Stimulated activated CD8-positive, alpha-beta memory T cell treated with anti-CD3 and anti-CD28 coated beads, Interleukin-15, amount 100 ng/mL, for 48 hours (primary cell): ENCODE results near the gene EFEMP1.

Source experiments
- DNase-seq, 2 donors: peaks; one replicate each; pipeline ENCODE4 v3.0.0-alpha.2; 2020; ENCODE audit warnings: low read depth in 2 of 2

EFEMP1 gene

GRCh38 chr2:55934337-55934736 lies 10.8 kb upstream of the EFEMP1 start:
- no peak for DNase-seq

GRCh38 chr2:55932843-55933242 lies 9.3 kb upstream of the EFEMP1 start:
- DNase-seq = no peak

GRCh38 chr2:55931281-55931680 lies 7.7 kb upstream of the EFEMP1 start:
- no peak for DNase-seq

GRCh38 chr2:55929476-55929875 lies 5.9 kb upstream of the EFEMP1 start:
- DNase-seq = no peak

DNA sequence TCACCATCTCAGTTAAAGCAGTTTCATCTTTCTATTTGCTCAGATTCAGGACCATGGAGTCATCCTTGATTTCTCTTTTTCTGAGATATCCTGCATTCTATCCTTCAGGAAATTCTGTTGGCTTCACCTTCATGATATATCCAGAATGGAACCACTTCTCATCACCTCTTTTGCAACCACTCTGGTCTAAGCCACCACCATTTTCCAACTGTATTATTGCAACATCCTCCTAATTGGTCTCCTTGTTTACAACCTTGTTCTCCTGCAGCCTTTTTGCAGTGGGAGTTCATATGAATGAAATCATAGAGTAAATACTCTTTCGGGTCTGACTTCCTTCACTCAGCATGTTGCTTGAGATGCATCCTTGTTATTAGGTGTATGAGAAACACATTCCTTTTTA lies 3.4 kb upstream of the EFEMP1 start:
- DNase-seq = no peak

DNA sequence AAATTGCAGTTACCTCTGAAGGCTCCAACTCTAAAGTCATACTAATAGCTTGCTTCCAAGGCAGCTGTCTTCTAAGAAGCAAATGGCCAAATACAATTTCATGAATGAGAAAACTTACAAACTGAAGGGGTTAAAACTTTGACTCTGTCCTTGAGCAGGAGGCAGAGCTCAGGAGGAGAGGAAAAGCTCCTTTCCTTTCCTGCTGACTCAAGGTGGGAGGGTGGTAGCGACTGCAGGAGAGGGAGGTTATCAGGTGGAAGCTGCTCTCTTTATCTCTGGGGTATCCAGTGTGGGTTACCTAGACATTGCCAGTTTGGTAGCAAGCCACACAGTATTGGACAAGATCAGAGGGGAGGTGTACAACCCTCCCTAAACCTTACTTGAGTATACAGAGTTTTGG lies 2.7 kb upstream of the EFEMP1 start:
- DNase-seq = no peak

DNA sequence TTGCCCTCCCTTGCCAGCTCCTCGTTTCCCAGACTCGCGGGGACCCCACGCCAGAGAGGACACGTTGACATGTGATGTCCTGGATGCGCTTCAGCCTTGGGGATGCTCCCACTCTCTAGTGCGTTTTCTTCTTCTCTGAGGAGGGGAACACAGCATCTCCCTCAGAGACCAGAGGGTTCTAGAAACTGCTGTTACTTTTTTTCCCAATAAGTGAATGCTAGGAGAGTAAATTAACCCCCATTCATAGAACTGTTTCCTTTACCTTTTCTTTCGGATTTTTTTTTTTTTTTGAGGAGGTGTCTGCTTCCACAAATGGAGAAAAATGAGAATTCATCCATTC lies 370 bp upstream of the EFEMP1 start:
- no peak for DNase-seq

- no peak for DNase-seq
Observed at GRCh38 chr2:55922291-55922907, 1.2 kb downstream of the EFEMP1 start.

DNA sequence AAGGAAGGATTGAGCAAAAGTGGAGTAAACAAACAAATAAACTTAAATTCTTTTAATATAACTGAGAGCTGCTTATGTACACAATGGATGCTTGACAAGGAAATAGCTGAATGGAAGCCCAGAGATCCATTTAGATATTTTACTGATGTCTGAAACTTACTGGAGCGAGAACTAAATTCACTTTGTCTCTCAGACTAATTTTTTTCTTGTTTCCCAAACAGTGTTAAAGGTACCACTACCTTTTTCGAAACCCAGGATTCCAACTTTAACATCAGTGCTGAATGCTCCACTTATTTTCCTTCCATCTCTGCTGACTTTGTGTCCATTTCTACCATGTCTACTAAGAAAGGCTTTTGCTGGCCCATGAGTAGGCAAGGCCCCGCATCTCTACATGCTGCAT lies 4.0 kb downstream of the EFEMP1 start:
- DNase-seq = no peak

- DNase-seq = no peak
Observed at GRCh38 chr2:55918856-55919255, 4.7 kb downstream of the EFEMP1 start.

DNA sequence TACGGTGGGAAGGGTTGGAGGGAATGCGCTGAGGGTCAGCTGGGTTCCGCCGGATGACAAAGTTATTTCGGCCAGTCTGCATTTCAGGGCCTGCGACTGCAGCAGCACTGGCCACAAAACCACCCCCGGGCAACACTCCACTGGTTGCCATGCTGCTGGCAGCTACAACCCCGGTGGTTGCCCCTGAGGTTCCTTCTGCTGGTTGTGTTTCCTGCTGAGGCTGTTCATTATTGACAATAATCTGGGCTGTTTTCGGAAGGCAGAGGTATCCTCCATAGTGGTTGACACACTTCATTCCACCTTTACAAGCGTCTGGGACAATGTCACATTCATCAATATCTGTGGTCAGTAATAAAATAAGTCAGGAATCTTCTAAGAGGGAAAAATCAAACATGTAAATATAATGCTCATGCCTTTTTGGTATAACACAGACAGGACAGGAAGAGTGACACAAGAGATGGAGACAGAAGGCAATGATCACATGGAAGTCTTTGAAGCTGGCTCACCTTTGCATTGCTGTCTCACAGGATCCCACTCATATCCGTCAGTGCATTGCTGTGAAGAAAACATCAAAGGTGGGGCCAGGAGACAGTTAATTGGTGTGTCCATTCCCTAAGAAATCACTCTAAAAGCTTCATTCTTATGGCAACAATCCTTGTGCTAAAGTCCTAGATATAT lies 5.7 kb downstream of the EFEMP1 start:
- DNase-seq = no peak

GRCh38 chr2:55917117-55917516 lies 6.5 kb downstream of the EFEMP1 start:
- DNase-seq = no peak

DNA sequence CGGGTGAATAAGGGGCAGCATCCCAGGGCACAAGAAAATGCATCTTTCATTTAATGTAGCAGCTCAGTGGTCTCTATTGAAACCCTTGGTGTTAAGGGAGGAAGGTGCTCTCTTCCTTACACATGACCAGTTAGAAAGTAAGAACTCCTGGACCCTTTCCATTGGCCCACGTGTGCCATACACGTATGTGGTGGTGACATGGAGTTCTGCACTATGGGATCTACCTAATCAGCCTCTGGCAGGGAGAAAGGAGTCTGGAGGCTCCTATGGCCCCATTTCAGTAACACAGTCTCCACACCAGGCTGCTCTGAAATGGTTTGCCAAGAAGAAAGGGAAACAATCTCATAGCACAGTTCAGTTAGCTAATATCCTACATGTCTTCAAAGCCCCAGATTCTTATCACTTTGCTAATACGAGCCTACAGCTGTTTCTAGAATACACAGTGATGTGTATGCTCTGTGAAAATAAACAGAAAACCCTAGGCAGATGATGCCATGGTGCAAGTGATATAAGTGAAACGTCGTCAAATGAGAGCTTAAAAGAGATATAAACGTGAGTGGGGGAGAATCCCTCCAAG lies 7.0 kb downstream of the EFEMP1 start:
- no peak for DNase-seq

DNA sequence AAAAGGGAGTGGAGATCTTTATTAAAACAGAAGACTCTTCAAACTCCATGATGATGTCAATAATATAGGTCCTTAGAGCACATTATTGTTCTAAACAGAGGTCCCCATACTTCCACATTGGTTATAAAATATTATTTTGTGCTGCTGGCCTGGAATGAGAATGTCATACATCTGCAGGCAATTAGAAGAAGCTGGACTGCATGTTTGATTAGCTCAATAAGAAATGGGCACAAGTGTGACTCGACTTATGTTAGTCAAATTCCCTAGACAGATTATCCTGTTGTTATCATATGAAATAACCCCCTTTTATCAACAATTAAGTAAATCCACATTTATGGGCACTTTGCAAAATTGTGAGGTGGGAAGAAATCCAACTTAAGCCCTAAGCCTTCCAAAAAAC lies 8.8 kb downstream of the EFEMP1 start:
- DNase-seq = no peak

- no peak for DNase-seq
Observed at GRCh38 chr2:55912926-55913325, 10.7 kb downstream of the EFEMP1 start.

GRCh38 chr2:55910077-55910476 lies 13.5 kb downstream of the EFEMP1 start:
- no peak for DNase-seq

- no peak for DNase-seq
Observed at GRCh38 chr2:55907686-55908085, 15.9 kb downstream of the EFEMP1 start.

GRCh38 chr2:55906993-55907392 lies 16.6 kb downstream of the EFEMP1 start:
- DNase-seq = no peak

GRCh38 chr2:55903727-55904126 lies 19.9 kb downstream of the EFEMP1 start:
- DNase-seq = no peak

DNA sequence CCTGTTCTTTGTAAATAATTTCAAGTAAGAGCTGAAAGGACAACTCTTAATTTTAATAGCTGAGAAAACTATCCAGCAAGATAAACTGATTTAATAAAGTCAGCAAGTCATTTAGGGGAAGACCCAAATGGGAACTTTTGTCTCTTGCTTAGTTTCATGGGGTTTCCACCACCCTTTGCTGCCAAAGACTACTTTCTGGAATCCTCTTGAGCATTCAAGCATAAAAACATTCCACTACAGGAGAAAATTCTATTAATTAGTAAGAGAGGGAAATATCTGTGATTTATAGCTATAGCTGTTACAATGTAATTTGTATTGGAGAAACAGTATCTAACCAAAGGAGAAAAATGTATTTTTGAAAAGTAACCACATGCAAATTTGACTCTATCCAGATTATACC lies 20.6 kb downstream of the EFEMP1 start:
- no peak for DNase-seq

- no peak for DNase-seq
Observed at GRCh38 chr2:55902429-55902828, 21.2 kb downstream of the EFEMP1 start.

DNA sequence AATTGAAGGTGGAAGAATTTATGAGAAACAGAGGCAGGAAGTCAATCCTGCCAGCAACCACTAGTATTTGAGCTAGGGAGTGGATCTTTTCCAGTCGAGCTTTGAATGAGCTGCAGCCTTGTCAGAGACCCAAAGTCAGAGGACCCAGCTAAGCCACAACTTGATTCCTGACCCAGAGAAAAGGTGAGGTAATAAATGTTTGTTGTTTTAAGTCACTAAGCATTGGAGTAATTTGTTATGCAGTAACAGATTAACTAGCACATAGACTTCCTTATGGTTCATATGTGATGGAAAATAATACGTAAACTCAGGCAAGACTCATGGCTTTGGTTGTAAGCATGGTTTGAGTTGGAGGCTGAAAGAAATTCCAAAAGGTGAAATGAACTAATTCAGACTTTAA lies 21.6 kb downstream of the EFEMP1 start:
- no peak for DNase-seq

GRCh38 chr2:55901322-55901721 lies 22.3 kb downstream of the EFEMP1 start:
- DNase-seq = no peak

DNA sequence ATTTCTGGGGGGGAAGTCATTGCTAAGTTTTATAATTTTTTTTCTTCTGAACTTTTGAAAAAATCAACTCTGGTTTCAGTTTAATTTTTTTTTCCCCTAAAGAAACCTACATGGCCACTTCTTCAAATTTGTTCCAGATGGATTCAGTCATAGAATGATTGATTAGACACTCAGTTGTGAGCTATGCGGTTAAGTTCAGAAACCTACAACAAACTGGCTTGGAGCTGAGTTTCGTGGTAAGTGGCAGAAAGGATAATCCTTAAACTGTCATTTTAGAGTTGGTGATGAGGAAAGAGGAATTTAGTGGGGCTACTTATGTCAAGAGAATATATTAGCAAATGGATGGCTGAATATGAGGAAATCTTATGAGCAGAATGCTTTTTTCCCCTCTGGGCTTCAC lies 23.7 kb downstream of the EFEMP1 start:
- DNase-seq = no peak
